Endothelial cell of umbilical vein (primary cell): Measurements from ENCODE around the gene NDUFS3. TPM values are rescaled to one million over a fixed set of nuclear protein-coding genes. Genes with fewer than 3 reads are reported as not detected.

Source experiments
- BruUV-seq: library from RNA; stranded (reverse); fragments of 400-500 nt; replicated peaks from 2 replicates; lab custom pipeline; 2021; lab: Mats Ljungman, UMichigan
- CTCF ChIA-PET: fragments of 300-600, 350-600 bp; sonication (Branson Sonifier 250); formaldehyde crosslinking; loops from one replicate; lab custom pipeline; 2021; ENCODE audit warnings: antibody characterized with exemption, inconsistent platforms; lab: Charles Lee
- POLR2A ChIA-PET: fragments of 300-600, 350-600 bp; sonication (Branson Sonifier 250); formaldehyde crosslinking; loops from one replicate; lab custom pipeline; 2021; ENCODE audit warnings: antibody characterized with exemption, inconsistent platforms; lab: Charles Lee
- DNase-seq: peaks from one replicate; pipeline ENCODE4 v3.0.0-alpha.2; 2011; ENCODE audit warnings: low read depth, low spot score
- FAIRE-seq: peaks from 2 replicates; lab custom pipeline; 2011; peaks lifted over from hg19 to GRCh38; lab: Jason Lieb, UNC
- H2AFZ ChIP-seq: 2 replicates; pipeline ENCODE4 v1.6.0; 2012; ENCODE audit warnings: low read depth, low read length, control low read depth, inconsistent platforms
- H3K27ac ChIP-seq: 2 replicates; pipeline ENCODE4 v1.5.1; 2011; ENCODE audit warnings: low read depth, mild to moderate bottlenecking, control low read depth, low read length, moderate library complexity; ENCODE audit not compliant: insufficient read depth
- H3K27me3 ChIP-seq, 2 experiments: 2 replicates each; pipeline versions ENCODE4 v1.6.0 to v1.6.1; 2011; ENCODE audit warnings: low read length in 2 of 2, mixed read lengths in 1 of 2; ENCODE audit not compliant: control insufficient read depth in 2 of 2, insufficient read depth in 2 of 2
- H3K36me3 ChIP-seq, 2 experiments: 2 replicates in 1 of 2; 3 replicates in 1 of 2; pipeline ENCODE4 v1.5.1; 2011; ENCODE audit warnings: low read length in 2 of 2, mild to moderate bottlenecking in 1 of 2, moderate library complexity in 1 of 2; ENCODE audit not compliant: control insufficient read depth in 2 of 2, insufficient read depth in 2 of 2; ENCODE audit errors: extremely low read depth in 1 of 2
- H3K4me1 ChIP-seq: 3 replicates; pipeline ENCODE4 v1.5.1; 2011; ENCODE audit warnings: mild to moderate bottlenecking, low read length; ENCODE audit not compliant: control insufficient read depth, insufficient read depth; ENCODE audit errors: extremely low read depth
- H3K4me2 ChIP-seq: 2 replicates; pipeline ENCODE4 v1.6.1; 2011; ENCODE audit warnings: low read length, control low read depth, mixed read lengths; ENCODE audit not compliant: insufficient read depth
- H3K4me3 ChIP-seq, 3 experiments: fragments of 200-600 bp in 1 of 3; sonication (generic), shearing (Covaris generic) in 1 of 3; replicated peaks in 1 of 3; 2 replicates each; pipeline ENCODE4 v1.5.1; 2011 to 2016; ENCODE audit warnings: control low read depth in 3 of 3, low read length in 3 of 3, mild to moderate bottlenecking in 2 of 3, inconsistent platforms in 1 of 3, low read depth in 1 of 3, moderate library complexity in 1 of 3; ENCODE audit not compliant: insufficient read depth in 1 of 3
- H3K79me2 ChIP-seq: 2 replicates; pipeline ENCODE4 v1.6.0; 2012; ENCODE audit warnings: low read length, inconsistent platforms; ENCODE audit not compliant: control insufficient read depth, insufficient read depth
- H3K9ac ChIP-seq: replicated peaks from 2 replicates; pipeline ENCODE3; 2011; ENCODE audit warnings: low read length, control low read depth; ENCODE audit not compliant: insufficient read depth; ENCODE audit errors: extremely low read depth
- H3K9me1 ChIP-seq: replicated peaks from 3 replicates; pipeline ENCODE4 v1.6.0; 2011; ENCODE audit warnings: mild to moderate bottlenecking, low read length; ENCODE audit not compliant: control insufficient read depth, insufficient read depth; ENCODE audit errors: extremely low read depth
- H3K9me3 ChIP-seq: replicated peaks from 2 replicates; pipeline ENCODE4 v1.5.1; 2012; ENCODE audit warnings: low read length, inconsistent platforms; ENCODE audit not compliant: control insufficient read depth, insufficient read depth
- H4K20me1 ChIP-seq: replicated peaks from 2 replicates; pipeline ENCODE3; 2011; ENCODE audit warnings: mild to moderate bottlenecking, low read length; ENCODE audit not compliant: control insufficient read depth, insufficient read depth; ENCODE audit errors: extremely low read depth
- EZH2 ChIP-seq: IDR thresholded peaks from 2 replicates; pipeline ENCODE4 v1.6.1; 2012; ENCODE audit warnings: borderline replicate concordance, low read depth, mild to moderate bottlenecking, moderate library complexity, low read length, inconsistent platforms; ENCODE audit not compliant: severe bottlenecking
- FOS ChIP-seq: IDR thresholded peaks from 2 replicates; pipeline ENCODE4 v1.6.1; 2011; ENCODE audit warnings: mild to moderate bottlenecking, low read length, moderate library complexity, borderline replicate concordance; ENCODE audit not compliant: insufficient read depth
- GATA2 ChIP-seq: IDR thresholded peaks from 2 replicates; pipeline ENCODE4 v1.7.0; 2011; ENCODE audit warnings: low read depth, mild to moderate bottlenecking, moderate library complexity, mixed read lengths, low read length; ENCODE audit not compliant: insufficient read length, insufficient read depth
- JUN ChIP-seq: IDR thresholded peaks from 2 replicates; pipeline ENCODE4 v1.6.1; 2011; ENCODE audit warnings: borderline replicate concordance, low read depth; ENCODE audit not compliant: insufficient read length, insufficient read depth
- MYC ChIP-seq: IDR thresholded peaks from one replicate; pipeline ENCODE4 v1.6.1; 2011; ENCODE audit warnings: mild to moderate bottlenecking, low read depth, low read length
- POLR2A ChIP-seq: IDR thresholded peaks from 2 replicates; pipeline ENCODE4 v1.6.1; 2012; ENCODE audit warnings: low read depth, mild to moderate bottlenecking, control low read depth, low read length
- POLR2AphosphoS5 ChIP-seq: IDR thresholded peaks from 2 replicates; pipeline ENCODE4 v1.6.1; 2012; ENCODE audit warnings: low read depth, mild to moderate bottlenecking, control low read depth, low read length, moderate library complexity; ENCODE audit not compliant: insufficient read depth
- dilution Hi-C: fragments of 300-500 bp; cut with MboI; formaldehyde crosslinking; loops from one replicate; pipeline ENCODE4 v1.15.0; 2019; ENCODE audit warnings: low sequenced_read_pairs; ENCODE audit not compliant: extremely low pct_ligation_motif_present
- intact Hi-C: fragments of 100-400 bp; cut with micrococcal nuclease; formaldehyde crosslinking; loops from one replicate; pipeline ENCODE4 v1.10.0; 2022
- polyA plus RNA-seq, 4 experiments: library from polyadenylated mRNA; depleted of rRNA in 3 of 4; stranded (reverse) in 3 of 4; unstranded in 1 of 4; fragments of >200 nt; gene quantifications; 2 replicates each; pipeline versions ENCODE4 v1.2.1 to v1.2.3, GENCODE V29; 2011 to 2012; ENCODE audit warnings: missing spikeins in 1 of 4
- total RNA-seq: library from RNA; stranded (reverse); gene quantifications from 2 replicates; pipeline ENCODE4 v1.2.3, GENCODE V29; 2021
- TF ChIP-seq, protein P1 (sequence below): IDR thresholded peaks from 2 replicates; pipeline ENCODE4 v1.6.1; 2011; ENCODE audit not compliant: insufficient read depth, insufficient read length
- TF ChIP-seq, protein P2 (sequence below), 2 donors: IDR thresholded peaks; 1 replicate in 1 of 2; 2 replicates in 1 of 2; pipeline ENCODE4 v1.5.1; 2011; ENCODE audit warnings: low read length in 2 of 2, mild to moderate bottlenecking in 2 of 2, moderate library complexity in 2 of 2, control low read depth in 1 of 2, inconsistent platforms in 1 of 2, low read depth in 1 of 2; ENCODE audit not compliant: insufficient read depth in 1 of 2; ENCODE audit errors: extremely low read depth in 1 of 2

The NDUFS3 gene
- total and polyA plus RNA-seq, 2 donors (not counting 3 experiments of a cell fraction or from before 2014, with no cell fraction given) = 99.7 to 169 TPM

DNA sequence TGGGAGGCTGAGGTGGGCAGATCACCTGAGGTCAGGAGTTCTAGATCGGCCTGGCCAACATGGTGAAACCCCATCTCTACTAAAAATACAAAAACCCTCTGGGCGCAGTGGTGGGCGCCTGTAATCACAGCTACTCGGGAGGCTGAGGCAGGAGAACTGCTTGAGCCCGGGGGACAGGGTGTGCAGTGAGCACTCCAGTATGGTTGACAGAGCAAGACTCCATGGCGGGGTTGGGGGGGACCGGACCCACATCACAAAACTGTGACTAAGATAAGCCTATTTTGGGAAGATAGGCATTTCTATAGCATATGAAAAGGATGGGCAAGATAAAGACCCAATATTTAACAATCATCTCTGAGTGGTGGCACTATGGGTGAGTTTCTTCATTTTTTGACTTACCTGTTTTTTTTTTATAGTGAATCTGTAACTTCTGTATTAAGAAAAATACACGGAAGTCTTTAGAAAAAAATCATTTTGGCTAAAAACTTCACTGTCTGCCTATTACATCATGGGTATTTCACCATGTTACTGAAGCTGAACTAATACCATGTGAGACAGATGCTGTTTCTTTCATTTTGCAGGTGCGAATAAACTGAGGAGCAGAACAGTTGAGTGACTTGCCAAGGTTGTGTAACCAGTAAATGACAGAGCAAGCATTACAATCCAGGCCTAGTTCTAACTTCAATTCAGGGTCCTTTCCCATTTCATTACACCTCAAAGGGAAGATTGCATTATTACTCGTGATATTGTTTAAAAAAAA lies 28.4 kb upstream of the NDUFS3 start:
- ChIA-PET CTCF (interaction anchor here (0.6 to 4.2 kb wide), 8 partner anchors 12 to 84 kb away, joined by 3 to 41 read pairs (median 4); partner anchors contain the start of gene PTPMT1), POLR2A (no interaction called here)
- DNase-seq = no peak
- dilution Hi-C loops (no loop called here), intact Hi-C loops (loop anchor here (5.0 kb wide), 1 partner anchor 143 kb away; the partner anchor contains the start of gene SLC39A13)
- H3K27me3 ChIP-seq = no peaks in the 10 kb centered on the region
- H3K4me2 ChIP-seq = peak overlapping the region; percentile 59
- H3K9me3 ChIP-seq = no peaks in the 10 kb centered on the region
- no peak overlapping the region for H3K27ac ChIP-seq
- H3K4me1 ChIP-seq = peaks cover 9% of the 10 kb centered on the region
- no peak overlapping the region for H2AFZ ChIP-seq
- no peak overlapping the region for H3K4me3 ChIP-seq
- no TSS peak for BruUV-seq
- no peak overlapping the region for H3K9ac ChIP-seq
- TF ChIP-seq MYC (no peak), POLR2A (no peak), GATA2 (no peak), POLR2AphosphoS5 (no peak), JUN (no peak), EZH2 (no peak), FOS (no peak)
- TF ChIP-seq, protein P1, sequence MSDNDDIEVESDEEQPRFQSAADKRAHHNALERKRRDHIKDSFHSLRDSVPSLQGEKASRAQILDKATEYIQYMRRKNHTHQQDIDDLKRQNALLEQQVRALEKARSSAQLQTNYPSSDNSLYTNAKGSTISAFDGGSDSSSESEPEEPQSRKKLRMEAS = no peak
- TF ChIP-seq, protein P2, sequence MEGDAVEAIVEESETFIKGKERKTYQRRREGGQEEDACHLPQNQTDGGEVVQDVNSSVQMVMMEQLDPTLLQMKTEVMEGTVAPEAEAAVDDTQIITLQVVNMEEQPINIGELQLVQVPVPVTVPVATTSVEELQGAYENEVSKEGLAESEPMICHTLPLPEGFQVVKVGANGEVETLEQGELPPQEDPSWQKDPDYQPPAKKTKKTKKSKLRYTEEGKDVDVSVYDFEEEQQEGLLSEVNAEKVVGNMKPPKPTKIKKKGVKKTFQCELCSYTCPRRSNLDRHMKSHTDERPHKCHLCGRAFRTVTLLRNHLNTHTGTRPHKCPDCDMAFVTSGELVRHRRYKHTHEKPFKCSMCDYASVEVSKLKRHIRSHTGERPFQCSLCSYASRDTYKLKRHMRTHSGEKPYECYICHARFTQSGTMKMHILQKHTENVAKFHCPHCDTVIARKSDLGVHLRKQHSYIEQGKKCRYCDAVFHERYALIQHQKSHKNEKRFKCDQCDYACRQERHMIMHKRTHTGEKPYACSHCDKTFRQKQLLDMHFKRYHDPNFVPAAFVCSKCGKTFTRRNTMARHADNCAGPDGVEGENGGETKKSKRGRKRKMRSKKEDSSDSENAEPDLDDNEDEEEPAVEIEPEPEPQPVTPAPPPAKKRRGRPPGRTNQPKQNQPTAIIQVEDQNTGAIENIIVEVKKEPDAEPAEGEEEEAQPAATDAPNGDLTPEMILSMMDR (IDR thresholded peaks at IDR 0.05; ENCODE audit: extremely low read depth in 1 of 2, insufficient read depth in 1 of 2, low read depth in 1 of 2, low read length in 2 of 2) = no peak
- H3K9me1 ChIP-seq = no peaks in the 10 kb centered on the region
- H3K79me2 ChIP-seq = peaks cover 71% of the 10 kb centered on the region
- FAIRE-seq = peak; percentile 42
- H4K20me1 ChIP-seq = peaks cover 8% of the 10 kb centered on the region
- no peaks in the 10 kb centered on the region for H3K36me3 ChIP-seq
